NCI-H1417 (cell line): Measurements from ENCODE around the gene RUVBL1.

Source experiments
- DNase-seq, 3 experiments: peaks; one replicate each; lab custom pipeline; 2025; lab: John Stamatoyannopoulos, UW

Gene RUVBL1

DNA sequence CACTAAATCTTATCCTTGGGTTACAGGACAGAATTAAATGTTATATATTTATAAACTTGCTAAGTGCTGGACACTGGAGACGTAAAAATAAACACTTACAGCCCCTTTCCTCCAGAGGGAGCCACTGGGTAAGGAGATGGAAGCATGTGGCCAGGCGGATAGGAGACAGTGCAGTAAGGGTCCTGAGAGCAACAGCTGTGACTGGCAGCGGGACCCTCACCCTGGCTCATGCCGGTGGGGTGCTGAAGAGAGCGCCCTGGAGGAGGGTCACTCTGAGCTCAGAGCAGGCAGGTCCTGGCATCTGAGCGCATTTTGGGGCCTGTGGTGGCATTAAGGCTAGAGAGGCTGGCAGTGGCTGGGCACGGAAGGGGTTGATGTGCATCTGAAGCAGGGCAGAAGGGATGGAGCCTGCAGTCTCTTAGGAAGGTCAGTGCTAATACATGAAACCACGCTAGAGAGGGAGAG lies 55.4 kb downstream of the RUVBL1 start:
- peak in 2 of 3 experiments; percentile 23 to 73 for DNase-seq

DNA sequence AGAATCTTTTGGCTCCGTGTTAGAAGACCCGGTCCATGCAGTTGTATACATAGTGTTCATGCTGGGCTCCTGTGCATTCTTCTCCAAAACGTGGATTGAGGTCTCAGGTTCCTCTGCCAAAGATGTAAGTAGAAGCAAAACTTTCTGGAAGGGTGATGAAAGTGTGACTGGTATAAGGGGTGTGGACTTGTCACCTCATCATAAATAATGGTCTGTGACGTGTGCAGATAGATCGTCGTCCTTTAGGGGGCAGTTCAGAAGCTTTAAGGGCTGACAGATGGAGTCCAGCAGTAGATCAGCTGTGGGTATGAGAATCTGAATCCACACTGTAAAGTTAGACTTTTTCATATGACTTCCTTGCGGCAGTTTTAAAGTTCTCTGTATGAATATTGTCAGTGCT lies 56.1 kb downstream of the RUVBL1 start:
- DNase-seq: no peak

DNA sequence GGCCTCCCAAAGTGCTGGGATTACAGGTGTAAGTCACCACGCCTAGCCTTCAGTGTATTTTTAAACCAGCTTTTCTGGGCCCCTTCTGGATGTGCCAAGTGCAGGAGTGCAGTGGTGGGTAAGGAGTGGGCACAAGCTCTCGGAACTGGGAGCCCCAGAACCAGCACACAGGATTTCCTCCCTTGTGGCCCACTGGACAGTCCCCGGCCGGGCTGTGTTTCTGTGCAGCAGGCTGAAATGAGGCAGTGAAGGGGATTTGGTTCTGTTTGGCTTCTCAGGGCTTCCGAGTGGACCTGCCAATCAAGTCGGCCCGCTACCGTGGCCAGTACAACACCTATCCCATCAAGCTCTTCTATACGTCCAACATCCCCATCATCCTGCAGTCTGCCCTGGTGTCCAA lies 56.9 kb downstream of the RUVBL1 start:
- DNase-seq: no peak

DNA sequence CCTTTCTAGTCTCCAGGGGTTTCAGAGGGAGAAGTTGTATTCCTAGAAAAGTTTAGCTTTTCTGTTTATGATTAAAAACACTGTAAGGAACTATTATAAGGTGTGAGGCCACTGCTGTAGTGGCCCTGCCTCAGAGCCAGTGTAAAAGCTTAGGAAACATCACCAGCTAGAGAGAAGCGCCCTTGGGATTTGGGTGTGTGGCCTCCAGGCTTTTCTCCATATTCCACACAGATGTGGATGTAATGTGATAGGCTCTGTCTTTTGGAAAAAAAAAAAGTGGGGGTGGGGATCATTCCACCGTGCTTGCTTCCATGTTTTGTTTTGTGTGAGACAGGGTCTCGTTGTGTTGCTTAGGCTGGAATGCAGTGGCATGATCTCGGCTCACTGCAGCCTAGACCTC lies 57.5 kb downstream of the RUVBL1 start:
- no peak for DNase-seq

DNA sequence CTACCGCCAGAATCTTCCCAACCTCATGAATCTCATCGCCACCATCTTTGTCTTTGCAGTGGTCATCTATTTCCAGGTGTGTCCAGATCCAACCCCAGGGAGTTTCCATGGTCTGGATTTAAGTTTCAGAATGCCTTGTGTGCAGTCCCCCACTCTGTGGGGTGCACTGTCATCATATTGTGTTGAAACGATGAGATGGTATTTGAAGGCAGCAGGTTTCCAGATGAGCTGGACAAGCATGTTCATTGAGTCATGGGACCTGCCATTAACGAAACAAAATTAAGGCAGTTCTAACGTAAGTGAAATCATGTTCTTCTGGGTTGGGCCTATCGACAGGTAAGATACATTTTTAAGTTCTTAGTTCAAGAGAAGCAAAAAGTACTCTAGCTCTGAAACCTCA lies 58.6 kb downstream of the RUVBL1 start:
- no peak for DNase-seq

DNA sequence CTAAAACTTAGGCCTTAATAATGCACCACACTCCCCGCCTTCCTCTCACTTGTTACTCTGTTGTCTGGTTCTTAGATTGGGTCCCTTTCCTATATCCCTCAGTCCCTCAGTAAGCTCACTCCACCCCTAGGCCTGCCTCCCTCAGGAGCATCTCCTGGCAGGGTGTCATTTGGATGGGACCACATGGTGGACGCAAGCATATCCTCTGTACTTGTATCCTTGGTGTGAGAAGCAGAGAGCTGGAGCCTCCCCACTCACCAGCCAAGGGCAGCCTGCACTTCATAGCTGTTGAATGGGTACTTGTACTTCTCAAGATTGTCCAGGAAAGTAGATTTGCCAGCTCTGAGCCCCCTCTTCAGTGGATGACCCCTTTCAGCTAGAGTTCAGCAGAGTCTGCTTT lies 59.7 kb downstream of the RUVBL1 start:
- DNase-seq: no peak

DNA sequence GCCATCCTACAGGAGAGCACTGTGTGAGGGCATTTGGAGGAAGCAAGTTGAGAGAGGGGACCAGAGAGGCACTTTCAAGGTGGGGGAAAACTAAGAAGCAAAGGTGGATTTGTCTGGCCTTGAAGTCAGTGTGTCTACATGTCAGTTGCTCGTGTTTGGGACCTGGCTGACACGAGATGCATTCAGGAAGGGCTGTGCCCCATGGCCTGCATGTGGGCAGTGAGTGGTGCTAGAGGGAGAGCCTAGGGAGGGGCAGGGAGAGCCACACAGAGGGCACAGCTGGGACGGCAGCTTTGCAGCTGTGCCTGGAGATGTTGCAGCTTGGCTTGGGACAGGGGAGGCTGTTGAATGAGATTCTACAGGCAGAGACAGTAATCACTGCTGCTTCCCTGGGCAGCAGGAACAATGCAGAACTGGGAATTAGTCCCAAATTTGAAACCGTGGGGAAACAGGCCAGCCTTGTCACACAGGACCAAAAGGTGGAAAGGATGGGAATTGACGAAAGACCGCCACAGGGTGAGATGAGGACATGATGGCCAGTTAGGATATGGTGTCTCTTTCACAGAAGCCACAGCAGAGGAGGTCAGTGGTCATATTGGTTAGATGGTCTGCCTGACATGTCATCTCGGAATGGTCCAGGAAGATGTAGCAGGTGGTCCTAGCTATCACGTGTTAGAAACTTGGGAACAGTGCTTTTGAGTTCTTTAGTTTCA lies 61.4 kb downstream of the RUVBL1 start:
- DNase-seq: no peak

DNA sequence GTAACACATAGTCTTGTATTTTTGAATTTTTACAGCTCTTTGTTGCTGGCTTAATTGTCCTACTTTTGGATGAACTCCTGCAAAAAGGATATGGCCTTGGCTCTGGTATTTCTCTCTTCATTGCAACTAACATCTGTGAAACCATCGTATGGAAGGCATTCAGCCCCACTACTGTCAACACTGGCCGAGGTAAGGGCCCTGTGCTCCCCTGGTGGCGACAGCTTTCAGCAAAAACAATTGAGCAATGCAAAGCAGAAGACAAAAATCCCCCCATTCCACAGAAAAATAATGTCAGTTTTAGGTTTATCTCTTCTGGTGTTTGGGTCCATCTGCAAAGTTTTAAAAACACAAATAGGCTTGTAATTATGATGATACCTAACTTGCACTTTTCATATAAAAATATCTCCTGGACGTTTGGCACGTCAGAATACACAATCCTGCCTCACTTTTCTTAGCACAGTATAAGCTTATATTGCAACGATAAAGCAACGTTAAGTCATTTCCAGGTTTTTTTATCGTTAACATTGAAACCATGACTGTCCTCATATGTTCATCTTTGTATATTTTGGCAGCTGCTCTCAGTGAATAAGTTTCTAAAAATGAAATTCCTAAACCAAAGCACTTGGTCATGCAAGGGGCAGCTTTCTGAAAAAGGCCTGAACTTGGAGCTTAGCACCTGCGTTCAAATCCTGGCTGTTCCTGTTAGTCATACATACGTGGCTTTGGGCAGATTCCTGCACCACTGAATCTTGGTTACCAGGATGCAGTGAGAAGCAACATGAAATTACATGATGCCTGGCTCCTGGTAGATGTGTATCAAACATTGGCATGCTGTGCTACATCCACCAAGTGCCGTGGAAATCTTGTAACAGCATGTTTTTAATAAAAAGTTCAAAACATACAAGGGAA lies 62.9 kb downstream of the RUVBL1 start:
- DNase-seq: no peak

DNA sequence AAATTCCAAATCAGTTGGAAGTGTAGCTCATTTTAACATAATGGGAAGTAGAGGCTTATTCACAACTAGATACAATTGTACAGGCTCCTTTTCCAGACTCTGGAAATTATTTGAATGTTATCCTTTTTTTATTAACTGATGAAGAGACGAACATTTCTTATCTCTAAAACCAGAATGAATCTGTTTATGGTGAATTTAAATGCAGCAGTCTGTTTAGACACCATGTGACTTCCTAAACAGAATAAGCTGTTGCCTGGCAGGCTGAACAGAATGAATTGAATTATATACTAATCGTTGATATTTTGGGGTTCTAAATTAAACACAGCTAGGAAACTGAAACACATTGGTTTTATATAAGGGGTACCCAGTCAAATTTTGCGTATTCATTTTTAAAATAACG lies 67.4 kb downstream of the RUVBL1 start:
- no peak for DNase-seq

DNA sequence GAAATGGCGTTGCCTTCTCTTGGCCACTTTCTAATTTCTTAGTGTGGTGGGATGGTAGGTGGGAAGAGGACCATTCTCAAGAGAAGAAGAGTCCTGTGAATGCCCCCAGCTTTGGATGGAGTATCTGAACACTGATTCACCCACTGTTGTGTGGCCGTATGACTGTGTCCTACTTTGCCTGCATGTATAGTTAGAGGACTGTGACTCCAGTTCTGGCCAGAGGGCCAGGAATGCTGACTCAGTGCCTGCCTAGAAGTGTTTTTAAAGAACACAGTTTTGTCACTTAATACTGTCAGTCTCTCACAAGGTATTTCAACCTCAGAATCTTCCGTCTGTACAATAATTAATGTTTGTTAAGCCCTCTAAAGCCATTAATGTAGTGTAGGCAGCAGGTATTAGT lies 69.2 kb downstream of the RUVBL1 start:
- DNase-seq: no peak

DNA sequence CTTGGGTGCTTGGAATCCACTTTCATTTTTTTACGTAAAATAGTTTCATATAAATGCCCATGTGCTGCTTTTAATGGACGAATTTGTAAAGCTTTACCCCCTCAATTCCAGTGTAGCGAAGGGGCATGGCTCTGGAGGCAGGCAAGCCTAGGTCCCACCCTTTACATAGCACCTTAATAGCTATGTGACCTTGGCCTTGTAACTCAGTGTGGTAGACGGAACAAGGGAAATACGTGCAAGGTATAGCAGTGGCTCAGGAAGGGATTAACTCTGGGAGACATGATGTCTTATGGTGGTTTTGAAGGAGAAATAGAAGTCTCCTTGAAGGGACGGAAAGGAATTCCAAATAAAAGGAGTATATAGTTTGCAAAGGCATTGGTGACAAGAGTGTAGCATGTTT lies 70.0 kb downstream of the RUVBL1 start:
- no peak for DNase-seq

DNA sequence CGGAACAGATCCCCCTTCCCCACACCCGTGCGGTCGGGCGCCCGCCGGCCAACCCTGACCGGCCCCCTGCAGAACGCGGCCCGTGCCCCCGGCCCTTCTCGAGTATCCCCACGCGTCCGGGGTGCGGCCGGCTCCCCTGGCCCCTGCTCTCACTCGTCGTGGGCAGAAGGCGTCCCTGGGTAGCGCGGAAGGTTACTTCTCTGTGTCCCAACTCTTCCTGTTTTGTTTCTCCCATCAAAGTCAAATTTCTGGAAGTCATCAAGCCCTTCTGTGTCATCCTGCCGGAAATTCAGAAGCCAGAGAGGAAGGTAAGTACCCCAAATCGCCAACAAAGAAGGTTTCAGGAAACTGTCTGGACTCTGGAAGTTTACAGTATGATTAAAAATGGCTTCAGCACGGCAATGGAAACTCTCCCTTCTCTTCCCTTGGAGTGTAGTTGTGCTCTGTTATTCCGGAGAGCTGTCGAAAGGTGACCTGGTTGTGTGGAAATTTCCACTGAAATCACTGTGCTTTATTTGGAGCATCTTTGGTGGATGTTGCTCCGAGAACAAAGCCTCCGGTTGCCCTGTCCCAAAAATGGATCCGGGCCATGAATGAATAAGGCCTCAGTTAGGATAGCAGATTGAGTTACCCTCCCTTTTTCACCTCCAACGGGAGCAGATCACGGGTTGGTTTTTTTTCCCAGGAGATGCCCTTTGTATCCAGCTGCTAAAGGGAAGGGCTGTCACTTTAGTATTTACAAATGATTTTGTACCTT lies 70.8 kb downstream of the RUVBL1 start:
- DNase-seq: peak in 2 of 3 experiments; percentile 57 to 72

DNA sequence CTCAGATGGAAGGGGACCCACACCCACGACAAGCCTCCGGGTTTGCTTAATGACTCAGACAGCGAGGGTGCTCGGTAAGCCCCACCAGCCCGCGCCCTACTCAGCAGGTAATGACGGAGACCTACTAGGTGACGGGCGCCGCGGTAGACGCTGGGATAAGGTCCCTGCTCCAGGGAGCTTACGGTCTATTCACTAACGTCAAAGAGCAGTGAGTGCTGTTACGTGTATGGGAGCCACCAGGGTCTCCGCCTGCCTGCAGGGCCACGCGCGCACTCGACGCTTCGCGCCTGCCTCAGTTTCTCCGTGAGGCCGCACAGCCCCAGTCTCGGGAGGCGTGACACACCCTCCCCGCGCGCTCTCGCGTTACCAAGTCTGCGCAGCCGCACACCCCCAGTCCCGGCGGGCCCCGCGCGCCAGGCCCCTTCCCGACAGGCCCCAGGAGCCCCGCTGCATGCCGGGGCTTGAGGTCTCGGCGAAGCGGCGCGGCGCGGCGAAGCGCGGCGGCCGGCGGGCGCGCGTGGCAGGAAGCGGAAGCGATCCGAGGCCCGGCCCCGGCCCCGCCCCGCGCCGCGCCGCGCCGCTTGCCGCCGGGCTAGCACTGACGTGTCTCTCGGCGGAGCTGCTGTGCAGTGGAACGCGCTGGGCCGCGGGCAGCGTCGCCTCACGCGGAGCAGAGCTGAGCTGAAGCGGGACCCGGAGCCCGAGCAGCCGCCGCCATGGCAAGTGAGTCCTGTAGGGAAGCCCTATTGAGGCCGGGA lies 71.6 kb downstream of the RUVBL1 start, which contains the start of gene SEC61A1:
Gene SEC61A1, plus strand, starts transcription at position 601 of the 758 bp plus-strand sequence. Its CDS starts 116 bp downstream, at position 717.
- DNase-seq: peak; percentile 95 to 99 (median 98)

DNA sequence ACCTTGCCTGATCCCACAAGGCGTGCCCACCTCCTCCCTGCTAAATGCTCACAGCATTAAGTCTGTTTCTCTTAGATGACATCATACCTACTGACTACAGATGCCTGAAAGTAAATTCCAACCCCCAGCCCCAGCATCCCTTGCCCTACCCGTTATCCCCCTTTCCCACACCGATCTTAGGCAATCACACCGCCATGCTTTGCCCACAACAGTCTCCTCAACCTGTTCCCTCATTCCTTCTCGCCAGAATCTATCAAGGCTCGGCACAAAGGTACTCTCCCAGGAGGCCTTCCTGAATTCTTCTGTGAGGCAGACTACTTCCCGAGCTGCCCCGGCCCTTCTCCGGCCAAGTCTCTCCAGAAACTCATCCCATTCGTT lies 72.2 kb downstream of the RUVBL1 start:
- DNase-seq: no peak

DNA sequence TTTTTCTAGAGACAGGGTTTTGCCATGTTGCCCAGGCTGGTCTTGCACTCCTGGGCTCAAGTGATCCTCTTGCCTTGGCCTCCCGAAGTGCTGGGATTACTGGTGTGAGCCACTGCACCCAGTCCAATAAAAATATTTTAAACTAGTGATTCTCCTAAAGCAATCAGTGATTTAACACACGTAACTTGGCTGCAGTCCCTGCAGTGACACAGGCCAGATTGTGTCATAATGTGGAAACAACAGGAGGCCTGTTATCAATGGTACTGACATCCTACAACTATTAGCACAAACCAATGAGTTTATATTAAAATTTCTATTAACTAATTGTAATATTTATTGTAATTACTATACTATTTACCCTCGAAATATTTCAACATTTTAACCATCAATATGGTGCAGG lies 73.0 kb downstream of the RUVBL1 start:
- no peak for DNase-seq

DNA sequence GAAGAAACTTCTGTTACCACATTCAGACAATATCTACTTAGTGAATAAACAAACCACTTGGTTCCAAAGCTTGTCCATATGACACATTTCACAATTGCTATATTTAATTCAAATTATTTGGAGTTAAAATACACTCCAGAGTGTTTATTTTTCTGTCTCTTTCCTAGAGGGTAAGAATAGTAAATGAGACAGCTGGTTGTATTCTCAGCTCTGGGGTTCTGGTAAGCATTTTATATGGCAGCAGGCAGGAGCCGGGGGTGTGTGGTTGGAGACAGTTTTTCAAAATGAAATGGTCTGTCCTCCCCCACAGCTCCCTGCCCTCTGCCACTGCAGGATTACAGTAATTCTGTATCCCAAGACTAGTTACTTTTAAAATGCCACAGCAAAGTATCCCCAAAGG lies 82.3 kb downstream of the RUVBL1 start:
- DNase-seq: no peak

DNA sequence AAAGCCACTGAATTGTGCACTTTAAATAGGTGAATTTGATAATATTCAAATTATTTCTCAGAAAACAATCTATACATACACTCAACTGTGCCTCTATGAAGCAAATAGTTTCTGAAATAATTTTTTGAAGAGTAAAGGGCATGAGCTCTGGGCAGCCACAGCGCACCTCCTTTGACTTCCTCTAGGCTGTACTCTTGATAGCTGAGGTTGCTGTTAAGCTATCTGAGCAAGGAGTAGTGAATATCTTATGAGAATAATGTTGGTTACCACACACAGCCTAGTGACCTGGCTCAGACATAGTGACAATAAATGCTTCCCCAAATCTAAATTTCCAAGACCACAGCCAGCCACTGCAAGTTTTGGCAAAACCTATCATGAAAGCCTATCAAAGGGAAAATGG lies 83.0 kb downstream of the RUVBL1 start:
- no peak for DNase-seq

DNA sequence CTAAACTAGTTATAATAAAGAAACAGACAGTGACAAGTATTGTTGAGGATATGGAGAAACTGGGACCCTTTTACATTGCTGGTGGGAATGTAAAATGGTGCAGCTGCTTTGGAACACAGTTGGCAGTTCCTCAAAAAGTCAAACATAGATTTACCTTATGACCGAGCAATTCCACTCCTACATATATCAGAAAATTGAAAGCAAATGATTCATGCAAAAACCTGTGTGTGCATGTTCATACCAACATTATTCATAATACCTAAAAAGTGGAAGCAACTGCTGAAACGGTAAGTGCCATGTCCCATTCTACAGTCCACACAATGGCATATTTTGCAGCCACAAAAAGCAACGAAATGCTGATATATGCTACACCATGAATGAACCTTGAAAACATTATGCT lies 83.6 kb downstream of the RUVBL1 start:
- no peak for DNase-seq

DNA sequence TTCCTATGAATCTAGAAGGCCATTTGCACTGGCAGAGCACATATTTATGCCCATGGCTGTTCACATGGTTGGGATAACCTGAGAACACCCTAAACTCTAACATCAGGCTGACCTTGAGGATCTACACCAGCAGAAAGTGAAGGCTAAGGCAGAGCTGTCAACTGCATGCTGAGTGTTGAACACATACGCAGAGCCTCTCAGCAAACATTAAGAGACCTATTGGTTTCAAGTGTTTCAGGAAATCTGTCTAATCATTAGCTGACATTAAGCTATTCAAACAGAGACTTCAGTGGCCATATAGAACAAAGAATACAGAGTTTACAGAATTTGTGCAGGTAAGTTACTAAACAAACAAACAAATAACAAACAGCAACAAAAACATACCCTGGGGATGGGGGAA lies 87.5 kb downstream of the RUVBL1 start:
- peak in 2 of 3 experiments; percentile 57 to 80 for DNase-seq

DNA sequence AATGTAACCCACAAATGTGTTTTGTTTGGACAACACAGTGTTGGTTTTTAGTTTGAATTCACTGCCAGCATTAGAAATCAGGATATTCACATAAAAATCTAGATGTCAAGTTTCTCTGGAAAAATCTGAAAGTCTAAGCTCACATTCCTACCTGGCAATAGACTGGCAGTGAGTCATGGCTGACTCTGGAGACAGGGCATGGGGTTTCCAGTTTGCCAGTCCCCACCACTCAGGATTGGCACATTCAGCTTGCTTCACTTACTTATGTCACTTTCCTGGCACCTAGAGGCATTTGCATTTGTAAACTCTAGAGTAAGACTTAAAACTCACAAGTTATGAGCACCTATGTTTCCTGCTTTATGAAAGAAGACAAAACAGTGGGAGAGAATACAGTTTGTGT lies 90.5 kb downstream of the RUVBL1 start:
- no peak for DNase-seq
